NCI-H2081 treated with DMSO at 0.1 percent for 48 hours (cell line): Measurements from ENCODE around the gene ZNF488.
"Not testable (repeated sequence)": the region's sequence is repeated elsewhere in the genome, so short reads cannot be mapped to it uniquely, and the experiment has no call there.

ENCODE experiments used
- DNase-seq: peaks from one replicate; lab custom pipeline; 2025; lab: John Stamatoyannopoulos, UW

The ZNF488 gene

DNA sequence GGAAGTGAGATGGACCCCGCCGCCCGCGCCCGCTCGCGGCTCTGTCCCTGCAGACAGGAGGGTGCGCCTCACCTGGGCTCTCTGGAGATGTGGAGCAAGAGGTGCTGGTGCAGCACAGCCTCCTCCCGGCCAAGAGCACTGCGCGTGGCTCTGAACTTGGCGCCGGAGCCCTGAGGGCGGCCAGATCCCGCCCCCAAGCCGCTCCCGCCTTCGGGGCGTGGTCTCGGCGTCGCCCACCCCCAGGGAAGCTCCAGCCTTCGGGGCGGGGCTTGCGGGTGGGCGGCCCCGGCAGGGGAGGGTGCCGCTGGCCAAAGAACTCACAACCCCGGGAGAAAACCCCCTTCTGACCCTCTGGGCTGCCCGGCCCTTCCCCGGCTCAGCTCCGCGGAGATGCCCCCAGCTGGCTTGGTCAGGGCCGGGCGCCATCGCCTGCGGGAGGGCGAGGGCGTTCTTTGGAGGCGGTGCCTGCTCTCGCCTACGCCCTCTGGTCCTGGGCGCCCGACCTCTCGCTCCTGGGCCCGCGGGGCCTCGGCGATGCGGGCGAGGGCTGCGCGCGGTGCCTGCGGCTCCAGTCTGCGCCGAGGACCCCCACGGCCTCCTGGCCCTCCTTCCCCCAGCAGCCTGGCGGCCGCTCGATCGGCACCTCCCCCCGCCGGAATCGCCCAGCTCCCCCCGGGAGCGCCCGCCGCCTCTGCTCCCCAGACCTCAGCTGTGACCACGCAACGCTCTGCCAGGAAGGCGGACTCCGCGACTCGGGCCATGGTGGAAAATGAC is at the start of gene ZNF488:
ZNF488 (minus strand) TSS at position 146 of the 774 bp plus-strand sequence. CDS start 15,464 bp downstream, outside the sequence.
- DNase-seq, result peak; percentile 16

GRCh38 chr10:47425813-47426419 is 41.8 kb upstream of the ZNF488 start:
- DNase-seq, result no peak

DNA sequence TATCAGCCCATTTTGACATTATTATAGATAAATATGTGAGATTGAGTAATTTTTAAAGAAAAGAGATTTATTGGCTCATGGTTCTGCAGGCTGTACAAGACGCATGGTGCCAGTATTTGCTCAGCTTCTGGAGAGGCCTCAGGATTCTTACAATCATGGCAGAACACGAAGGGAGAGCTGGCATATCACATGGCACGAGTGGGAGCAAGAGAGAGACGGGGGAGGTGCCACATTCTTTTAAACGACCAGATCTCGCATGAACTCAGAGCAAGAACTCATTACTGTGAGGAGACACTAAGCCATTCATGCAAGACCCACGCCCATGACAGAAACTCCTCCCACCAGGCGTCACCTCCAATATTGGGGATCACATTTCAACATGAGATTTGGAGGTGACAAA is 40.1 kb upstream of the ZNF488 start:
- DNase-seq, result no peak

DNA sequence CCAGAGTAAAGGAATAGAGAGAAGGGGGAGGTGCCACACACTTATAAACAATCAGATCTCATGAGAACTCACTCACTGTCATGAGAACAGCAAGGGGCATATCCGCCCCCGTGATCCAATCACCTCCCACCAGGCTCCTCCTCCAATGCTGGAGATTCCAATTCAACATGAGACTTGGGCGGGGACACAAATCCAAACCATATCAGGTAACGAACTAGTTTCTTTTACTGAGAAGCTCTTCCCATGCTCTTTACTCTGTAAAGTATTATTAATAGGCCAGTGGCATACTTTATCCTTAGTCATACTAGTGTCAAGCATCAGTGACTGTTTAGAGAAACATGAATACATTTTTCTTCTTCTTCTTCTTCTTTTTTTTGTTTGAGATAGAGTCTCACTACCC is 39.4 kb upstream of the ZNF488 start:
- no peak for DNase-seq

GRCh38 chr10:47421057-47421952 is 37.2 kb upstream of the ZNF488 start:
- DNase-seq, result no peak

DNA sequence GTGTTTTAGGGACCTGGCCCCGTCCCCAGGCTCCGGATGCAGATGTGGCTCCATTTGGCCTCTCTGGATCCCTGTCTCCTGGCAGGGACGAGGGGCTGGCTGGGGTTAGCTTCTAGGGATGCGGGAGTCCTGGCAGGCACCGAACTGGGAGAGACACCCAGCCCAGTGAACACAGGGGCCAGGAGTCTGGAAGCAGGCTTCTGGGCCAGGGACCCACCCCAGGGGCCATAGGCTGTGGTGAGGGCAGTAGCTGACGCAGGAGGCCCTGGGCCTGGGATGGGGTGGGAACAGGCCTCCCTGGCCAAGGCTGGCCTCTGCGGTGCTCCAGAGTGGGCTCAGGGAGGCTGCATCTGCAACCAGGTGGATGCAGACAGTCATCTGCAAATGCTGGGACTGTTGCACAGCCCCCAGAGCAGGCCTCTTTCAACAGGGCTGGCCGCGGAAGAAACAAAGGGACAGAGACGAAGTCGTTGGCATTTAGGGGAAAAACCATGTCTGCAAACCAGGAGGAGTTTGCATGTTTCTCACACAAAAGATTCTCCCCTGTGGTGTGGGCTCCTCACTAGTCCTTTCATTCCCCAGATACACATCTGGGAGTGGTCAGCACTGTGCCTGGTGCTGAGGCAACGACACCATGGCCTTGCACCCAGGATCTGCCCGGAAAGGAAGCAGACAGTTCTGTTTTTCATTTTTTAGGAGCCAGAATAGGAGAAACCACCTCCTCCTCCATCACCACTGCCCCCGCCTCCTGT is 36.4 kb upstream of the ZNF488 start:
- DNase-seq, result no peak

DNA sequence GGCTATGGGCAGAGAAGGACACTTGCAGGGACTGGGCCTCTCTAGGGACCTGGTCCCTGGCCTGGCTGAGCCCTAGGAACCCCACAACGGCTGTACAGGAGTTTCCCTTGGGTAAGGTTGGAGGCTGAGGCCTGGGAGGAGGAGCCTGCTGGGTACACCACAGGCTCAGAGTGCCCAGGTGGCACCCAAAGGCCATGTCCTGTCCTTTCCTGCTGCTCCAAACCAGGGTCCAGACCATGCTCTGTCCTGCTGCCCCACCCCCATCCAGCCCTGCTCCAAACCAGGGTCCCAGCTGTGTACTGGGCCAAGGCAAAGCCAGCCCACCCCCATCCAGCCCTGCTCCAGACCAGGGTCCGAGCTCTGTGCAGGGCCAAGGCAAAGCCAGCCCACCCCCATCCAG is 35.3 kb upstream of the ZNF488 start:
- DNase-seq, result no peak

DNA sequence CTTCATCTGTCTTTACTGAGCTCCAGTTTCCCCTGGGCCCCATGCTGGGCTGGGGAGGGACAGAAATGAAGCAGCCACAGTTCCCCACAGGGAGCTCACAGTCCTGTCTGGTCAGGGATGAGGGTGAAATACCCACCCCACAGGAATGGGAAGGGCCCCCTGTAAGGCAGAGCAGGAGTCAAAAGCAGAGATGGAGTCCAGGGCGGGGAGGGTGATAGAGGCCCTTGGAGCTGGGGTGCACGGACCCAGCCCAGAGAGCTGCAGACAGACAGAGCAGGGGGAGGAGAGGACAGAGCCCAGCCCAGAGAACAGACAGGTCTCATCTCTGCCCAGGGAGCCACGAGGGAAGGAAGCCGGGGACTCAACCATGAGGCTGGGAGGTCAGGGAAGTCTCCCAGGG is 34.9 kb upstream of the ZNF488 start:
- DNase-seq, result no peak

DNA sequence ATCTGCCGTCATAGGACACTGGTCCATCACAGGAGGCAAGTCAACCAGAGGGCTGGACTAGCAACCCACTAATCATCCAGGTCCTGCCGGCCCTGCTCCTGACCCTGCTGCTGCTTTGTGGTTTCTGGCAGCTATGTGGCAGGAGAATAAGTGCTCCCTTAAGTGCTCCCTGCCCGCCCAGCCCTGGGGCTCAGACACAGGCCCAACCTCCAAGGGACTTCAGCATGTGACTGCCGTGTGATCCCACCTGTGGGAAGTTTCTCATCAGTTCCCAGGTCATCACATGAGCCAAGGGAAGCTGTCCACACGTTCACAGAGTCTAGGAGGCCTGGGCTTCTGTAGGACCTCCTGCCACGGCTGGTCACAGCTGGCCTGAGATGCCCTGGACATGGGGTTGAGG is 34.2 kb upstream of the ZNF488 start:
- no peak for DNase-seq

DNA sequence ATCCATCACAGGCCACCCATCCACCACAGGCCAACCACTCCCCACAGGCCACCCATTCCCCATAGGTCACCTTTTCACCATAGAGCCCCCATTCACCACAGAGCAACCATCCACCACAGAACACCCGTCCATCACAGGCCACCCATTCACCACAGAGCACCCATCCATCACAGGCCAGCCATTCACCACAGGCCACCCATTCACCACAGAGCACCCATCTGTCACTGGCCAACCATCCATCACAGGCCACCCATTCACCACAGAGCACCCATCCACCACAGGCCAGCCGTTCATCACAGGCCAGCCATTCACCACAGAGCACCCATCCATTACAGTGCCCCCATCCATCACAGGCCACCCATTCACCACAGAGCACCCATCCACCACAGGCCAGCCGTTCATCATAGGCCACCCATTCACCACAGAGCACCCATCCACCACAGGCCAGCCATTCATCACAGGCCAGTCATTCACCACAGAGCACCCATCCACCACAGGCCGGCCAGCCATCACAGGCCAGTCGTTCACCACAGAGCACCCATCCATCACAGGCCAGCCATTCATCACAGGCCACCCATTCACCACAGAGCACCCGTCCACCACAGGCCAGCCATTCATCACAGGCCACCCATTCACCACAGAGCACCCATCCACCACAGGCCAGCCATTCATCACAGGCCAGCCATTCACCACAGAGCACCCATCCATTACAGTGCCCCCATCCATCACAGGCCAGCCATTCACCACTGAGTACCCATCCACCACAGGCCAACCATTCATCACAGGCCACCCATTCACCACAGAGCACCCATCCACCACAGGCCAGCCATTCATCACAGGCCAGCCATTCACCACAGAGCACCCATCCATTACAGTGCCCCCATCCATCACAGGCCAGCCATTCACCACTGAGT is 32.5 kb upstream of the ZNF488 start:
- not testable (repeated sequence) for DNase-seq

- DNase-seq, result no peak
Measured at GRCh38 chr10:47415520-47416304, 31.6 kb upstream of the ZNF488 start.

DNA sequence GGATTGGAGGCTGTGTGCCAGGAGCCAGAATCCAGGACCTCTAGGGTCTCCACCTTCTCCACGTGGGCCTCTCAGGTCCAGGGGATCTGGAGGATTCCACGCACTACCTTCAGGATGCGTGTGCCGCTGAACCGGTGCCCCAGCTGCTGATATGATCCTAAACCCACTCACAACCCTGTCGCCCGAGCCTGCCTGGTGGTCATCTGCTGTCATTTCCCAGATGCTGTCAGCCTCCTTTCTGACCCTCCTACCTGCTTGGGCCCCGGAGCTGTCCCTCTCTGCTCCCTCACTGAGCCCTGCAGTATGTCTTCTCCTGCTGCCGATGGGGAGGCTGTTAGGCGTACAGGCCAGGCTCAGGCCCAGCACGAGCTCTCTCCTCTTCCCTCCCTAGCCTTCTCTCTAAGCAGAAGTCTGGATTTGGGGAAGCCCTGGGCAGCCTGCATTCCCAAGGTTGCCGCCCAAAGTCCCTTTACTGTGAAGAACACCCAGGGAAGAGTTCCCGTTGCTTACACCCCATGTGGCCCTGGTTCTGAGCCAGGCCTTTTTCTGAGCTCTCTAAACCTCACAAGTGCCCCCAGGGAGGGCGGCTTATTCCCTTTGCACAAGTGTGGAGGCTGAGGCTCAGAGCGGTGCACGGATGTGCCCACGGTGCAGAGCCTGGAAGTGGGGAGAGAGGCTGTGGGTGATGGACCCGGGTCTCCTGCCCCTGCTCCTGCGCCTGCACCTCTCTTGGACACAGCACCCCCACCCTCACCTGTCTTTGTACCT is 30.8 kb upstream of the ZNF488 start:
- no peak for DNase-seq

DNA sequence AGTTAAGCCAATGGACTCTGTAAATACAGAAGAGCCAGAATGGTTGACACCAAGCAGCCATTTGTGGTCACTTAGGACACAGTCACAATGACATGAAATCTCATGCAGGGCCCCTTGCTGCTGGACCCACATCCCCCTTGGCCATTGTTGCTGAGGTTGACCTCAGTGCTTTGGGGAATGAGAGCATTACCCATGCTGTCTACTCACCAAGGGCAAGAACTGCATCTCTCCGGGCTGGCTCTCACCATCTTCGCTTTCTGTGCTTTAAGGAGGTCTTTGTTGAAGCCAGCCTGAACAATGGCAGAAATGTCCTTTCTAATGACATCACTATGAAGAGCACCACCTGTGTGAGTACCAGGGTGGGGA is 30.1 kb upstream of the ZNF488 start:
- DNase-seq, result no peak

DNA sequence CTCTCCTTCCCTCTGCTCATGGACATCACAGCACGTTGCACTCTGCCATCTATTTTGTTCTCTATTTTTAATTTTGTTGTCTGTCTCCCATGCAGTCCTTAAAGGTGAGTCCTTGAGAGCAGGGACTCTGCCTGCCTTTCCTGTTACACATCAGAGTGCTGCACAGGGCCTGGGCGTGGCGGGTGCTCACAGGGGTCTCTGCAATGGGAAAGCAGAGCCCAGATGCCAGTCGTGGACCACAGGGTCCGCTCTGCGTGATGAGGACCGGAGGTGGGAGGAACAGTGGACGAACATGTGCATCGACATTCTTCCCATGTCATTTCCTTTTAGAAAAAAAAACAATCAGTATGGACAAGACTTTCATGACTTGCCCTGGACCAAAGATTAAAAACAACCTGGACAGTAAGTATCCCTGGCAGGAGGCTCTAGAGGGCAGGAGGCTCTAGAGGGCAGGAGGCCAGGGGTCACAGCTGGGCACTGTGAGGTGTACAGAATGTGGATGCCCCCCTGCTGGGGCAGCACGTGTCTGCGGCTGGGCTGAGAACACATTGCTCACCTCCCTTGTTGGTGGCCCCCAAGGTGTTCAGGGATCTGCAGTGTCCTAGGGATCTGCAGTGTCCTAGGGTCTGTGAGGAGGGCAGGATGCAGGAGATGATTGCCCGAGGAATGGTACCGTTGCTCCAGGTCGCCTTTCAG is 29.6 kb upstream of the ZNF488 start:
- no peak for DNase-seq

GRCh38 chr10:47412869-47413268 is 28.8 kb upstream of the ZNF488 start:
- no peak for DNase-seq

- no peak for DNase-seq
Measured at GRCh38 chr10:47412177-47412730, 28.2 kb upstream of the ZNF488 start.

DNA sequence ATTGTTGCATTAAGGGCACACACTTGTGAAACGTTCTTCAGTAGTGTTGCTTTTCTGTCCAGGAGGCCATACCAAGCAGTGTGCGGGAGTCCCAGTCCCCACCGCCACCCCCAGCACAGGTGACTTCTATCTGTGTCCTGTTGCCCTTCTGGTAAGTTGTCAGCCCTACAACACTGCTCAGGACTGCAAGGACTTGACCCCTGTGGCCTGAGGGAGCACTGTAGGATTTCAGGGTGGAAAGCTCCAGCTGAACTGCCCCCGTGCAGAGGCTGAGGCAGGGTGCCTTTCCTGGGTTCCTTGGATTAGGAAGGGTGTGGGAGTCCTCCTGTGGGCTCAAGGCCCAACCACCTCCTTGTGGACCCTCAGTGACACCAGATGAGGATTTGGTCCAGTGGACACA is 26.8 kb upstream of the ZNF488 start:
- DNase-seq, result no peak

GRCh38 chr10:47410271-47410670 is 26.2 kb upstream of the ZNF488 start:
- DNase-seq, result no peak

DNA sequence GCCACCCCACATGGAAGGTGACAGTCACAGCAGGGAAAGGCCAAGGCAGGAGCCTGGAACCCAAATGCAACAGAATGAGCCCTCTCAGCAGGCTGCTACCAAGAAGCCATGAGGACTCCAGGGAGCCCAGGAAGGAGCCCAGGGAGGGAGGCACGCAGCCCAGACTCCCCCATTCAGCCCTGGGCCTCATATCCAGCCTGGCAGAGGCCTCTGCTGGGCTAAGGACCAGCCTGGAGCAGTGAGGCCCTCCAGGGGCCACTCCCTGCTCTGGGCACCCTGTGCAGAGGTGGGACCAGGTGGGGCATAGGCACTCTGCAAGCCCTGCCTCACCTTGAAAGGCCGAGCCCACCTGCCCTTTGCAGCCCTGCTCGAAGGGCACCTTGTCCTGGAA is 25.8 kb upstream of the ZNF488 start:
- no peak for DNase-seq
